ENCODE results near the gene CNTN2.

CNTN2 gene

DNA sequence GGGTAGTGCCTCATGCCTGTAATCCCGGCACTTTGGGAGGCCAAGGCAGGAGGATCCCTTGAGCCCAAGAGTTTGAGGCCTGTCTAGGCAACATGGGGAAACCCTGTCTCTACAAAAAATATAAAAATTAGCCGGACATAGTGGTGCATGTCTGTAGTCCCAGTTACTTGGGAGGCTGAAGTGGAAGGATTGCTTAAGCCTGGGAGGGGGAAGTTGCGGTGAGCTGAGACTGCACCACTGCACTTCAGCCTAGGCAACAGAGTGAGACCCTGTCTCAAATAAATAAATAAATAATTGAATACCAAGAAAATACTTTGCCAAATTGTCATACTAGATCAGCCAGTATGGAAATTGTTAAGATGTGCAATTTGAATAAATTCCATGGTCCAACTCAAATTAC, 84.6 kb downstream of the CNTN2 start:
- TF ChIP-seq, protein P1, sequence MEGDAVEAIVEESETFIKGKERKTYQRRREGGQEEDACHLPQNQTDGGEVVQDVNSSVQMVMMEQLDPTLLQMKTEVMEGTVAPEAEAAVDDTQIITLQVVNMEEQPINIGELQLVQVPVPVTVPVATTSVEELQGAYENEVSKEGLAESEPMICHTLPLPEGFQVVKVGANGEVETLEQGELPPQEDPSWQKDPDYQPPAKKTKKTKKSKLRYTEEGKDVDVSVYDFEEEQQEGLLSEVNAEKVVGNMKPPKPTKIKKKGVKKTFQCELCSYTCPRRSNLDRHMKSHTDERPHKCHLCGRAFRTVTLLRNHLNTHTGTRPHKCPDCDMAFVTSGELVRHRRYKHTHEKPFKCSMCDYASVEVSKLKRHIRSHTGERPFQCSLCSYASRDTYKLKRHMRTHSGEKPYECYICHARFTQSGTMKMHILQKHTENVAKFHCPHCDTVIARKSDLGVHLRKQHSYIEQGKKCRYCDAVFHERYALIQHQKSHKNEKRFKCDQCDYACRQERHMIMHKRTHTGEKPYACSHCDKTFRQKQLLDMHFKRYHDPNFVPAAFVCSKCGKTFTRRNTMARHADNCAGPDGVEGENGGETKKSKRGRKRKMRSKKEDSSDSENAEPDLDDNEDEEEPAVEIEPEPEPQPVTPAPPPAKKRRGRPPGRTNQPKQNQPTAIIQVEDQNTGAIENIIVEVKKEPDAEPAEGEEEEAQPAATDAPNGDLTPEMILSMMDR (conservative IDR thresholded peaks at IDR 0.05; ENCODE audit: low read depth, low read length): no peak
- no peak for DNase-seq (ENCODE audit: low read depth)
- H3K4me3 ChIP-seq (ENCODE audit: low read length): no peak overlapping the region

Measured in retinal pigment epithelial cell (primary cell).